HG03469 (cell line): ENCODE measurements around the gene AFAP1.
"Not testable (repeated sequence)": the region's sequence is repeated elsewhere in the genome, so short reads cannot be mapped to it uniquely, and the experiment has no call there.

Experiments
- ATAC-seq: cut with Tn5 transposase; IDR thresholded peaks from one replicate; pipeline ENCODE4 v1.9.1; 2021; ENCODE audit warnings: mild to moderate bottlenecking, moderate library complexity, moderate number of reproducible peaks; ENCODE audit not compliant: unreplicated experiment

The AFAP1 gene

GRCh38 chr4:7947927-7948326 lies 8.3 kb upstream of the AFAP1 start:
- ATAC-seq: no peak

GRCh38 chr4:7945709-7946380 lies 6.2 kb upstream of the AFAP1 start:
- no peak for ATAC-seq

- ATAC-seq: no peak
Observed at GRCh38 chr4:7944599-7945220, 5.0 kb upstream of the AFAP1 start.

GRCh38 chr4:7943688-7944087 lies 4.0 kb upstream of the AFAP1 start:
- ATAC-seq: not testable (repeated sequence)

GRCh38 chr4:7943211-7943610 lies 3.5 kb upstream of the AFAP1 start:
- no peak for ATAC-seq

- ATAC-seq: no peak
Observed at GRCh38 chr4:7941965-7942496, 2.4 kb upstream of the AFAP1 start.

GRCh38 chr4:7941111-7941964 lies 1.7 kb upstream of the AFAP1 start:
- no peak for ATAC-seq

GRCh38 chr4:7938609-7939376 lies 868 bp downstream of the AFAP1 start:
- ATAC-seq: no peak

GRCh38 chr4:7938266-7938608 lies 1.4 kb downstream of the AFAP1 start:
- ATAC-seq: no peak

GRCh38 chr4:7937006-7937405 lies 2.7 kb downstream of the AFAP1 start:
- ATAC-seq: no peak

- no peak for ATAC-seq
Observed at GRCh38 chr4:7933651-7934510, 5.8 kb downstream of the AFAP1 start.

- no peak for ATAC-seq
Observed at GRCh38 chr4:7932287-7932686, 7.4 kb downstream of the AFAP1 start.

GRCh38 chr4:7929118-7929951 lies 10.3 kb downstream of the AFAP1 start:
- no peak for ATAC-seq

GRCh38 chr4:7928711-7929110 lies 10.9 kb downstream of the AFAP1 start:
- no peak for ATAC-seq

GRCh38 chr4:7926822-7927221 lies 12.8 kb downstream of the AFAP1 start:
- no peak for ATAC-seq

GRCh38 chr4:7924570-7924969 lies 15.1 kb downstream of the AFAP1 start:
- no peak for ATAC-seq

GRCh38 chr4:7924163-7924562 lies 15.5 kb downstream of the AFAP1 start:
- ATAC-seq: no peak

- no peak for ATAC-seq
Observed at GRCh38 chr4:7922466-7922865, 17.2 kb downstream of the AFAP1 start.

GRCh38 chr4:7918981-7919380 lies 20.7 kb downstream of the AFAP1 start:
- no peak for ATAC-seq
